Panc1 (cell line): ENCODE measurements around the gene RAB40B.

Experiments used
- SIN3A ChIP-seq: IDR thresholded peaks from 2 replicates; pipeline ENCODE4 v1.6.1; 2012; ENCODE audit warnings: low read depth, mild to moderate bottlenecking, low read length, moderate library complexity, borderline replicate concordance; ENCODE audit not compliant: insufficient read depth
- TF ChIP-seq, protein P1 (sequence below): fragments of 450-650 bp; IDR thresholded peaks from 2 replicates; pipeline ENCODE4 v1.5.1; 2017; ENCODE audit warnings: mild to moderate bottlenecking

DNA sequence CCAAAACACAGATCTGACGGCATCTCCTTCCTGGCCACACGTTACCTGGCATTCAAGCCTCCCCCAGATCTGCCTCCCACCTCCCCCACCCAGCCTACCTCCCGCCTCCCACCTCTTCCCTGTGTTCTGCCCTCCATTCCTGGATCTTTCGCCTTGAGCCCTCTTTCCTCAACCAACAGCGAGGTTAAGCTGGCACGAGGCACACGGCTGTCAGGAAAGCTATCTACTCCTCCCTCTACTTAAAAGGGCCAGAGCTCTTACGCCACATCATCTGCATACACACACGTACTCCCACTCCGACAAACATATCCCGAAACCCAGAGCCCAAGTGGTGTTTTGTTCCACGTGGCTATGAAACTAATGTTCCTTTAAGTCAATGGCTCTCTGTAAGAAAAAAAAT, 68.3 kb downstream of the RAB40B start:
- no peak for TF ChIP-seq SIN3A
- TF ChIP-seq, protein P1, sequence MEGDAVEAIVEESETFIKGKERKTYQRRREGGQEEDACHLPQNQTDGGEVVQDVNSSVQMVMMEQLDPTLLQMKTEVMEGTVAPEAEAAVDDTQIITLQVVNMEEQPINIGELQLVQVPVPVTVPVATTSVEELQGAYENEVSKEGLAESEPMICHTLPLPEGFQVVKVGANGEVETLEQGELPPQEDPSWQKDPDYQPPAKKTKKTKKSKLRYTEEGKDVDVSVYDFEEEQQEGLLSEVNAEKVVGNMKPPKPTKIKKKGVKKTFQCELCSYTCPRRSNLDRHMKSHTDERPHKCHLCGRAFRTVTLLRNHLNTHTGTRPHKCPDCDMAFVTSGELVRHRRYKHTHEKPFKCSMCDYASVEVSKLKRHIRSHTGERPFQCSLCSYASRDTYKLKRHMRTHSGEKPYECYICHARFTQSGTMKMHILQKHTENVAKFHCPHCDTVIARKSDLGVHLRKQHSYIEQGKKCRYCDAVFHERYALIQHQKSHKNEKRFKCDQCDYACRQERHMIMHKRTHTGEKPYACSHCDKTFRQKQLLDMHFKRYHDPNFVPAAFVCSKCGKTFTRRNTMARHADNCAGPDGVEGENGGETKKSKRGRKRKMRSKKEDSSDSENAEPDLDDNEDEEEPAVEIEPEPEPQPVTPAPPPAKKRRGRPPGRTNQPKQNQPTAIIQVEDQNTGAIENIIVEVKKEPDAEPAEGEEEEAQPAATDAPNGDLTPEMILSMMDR: no peak
